Hepatocyte (in vitro differentiated cells): ENCODE measurements around the gene PITX3.

Experiments
- EZH2phosphoT487 ChIP-seq: fragments of 200-600 bp; sonication (generic); IDR thresholded peaks from one replicate; pipeline ENCODE4 v1.6.1; 2018; ENCODE audit warnings: antibody characterized with exemption, mild to moderate bottlenecking, low read depth, moderate library complexity; ENCODE audit not compliant: unreplicated experiment, severe bottlenecking
- TF ChIP-seq, protein P1 (sequence below): fragments of 200-600 bp; sonication (generic); IDR thresholded peaks from 2 replicates; pipeline ENCODE4 v1.5.1; 2016; ENCODE audit warnings: antibody characterized with exemption, mild to moderate bottlenecking; ENCODE audit not compliant: poor library complexity

- TF ChIP-seq, protein P1, sequence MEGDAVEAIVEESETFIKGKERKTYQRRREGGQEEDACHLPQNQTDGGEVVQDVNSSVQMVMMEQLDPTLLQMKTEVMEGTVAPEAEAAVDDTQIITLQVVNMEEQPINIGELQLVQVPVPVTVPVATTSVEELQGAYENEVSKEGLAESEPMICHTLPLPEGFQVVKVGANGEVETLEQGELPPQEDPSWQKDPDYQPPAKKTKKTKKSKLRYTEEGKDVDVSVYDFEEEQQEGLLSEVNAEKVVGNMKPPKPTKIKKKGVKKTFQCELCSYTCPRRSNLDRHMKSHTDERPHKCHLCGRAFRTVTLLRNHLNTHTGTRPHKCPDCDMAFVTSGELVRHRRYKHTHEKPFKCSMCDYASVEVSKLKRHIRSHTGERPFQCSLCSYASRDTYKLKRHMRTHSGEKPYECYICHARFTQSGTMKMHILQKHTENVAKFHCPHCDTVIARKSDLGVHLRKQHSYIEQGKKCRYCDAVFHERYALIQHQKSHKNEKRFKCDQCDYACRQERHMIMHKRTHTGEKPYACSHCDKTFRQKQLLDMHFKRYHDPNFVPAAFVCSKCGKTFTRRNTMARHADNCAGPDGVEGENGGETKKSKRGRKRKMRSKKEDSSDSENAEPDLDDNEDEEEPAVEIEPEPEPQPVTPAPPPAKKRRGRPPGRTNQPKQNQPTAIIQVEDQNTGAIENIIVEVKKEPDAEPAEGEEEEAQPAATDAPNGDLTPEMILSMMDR: no peak
- no peak for TF ChIP-seq EZH2phosphoT487
These were observed 32.8 kb upstream of the PITX3 start for GRCh38 chr10:102274062-102274461.
